HEK293 (cell line): ENCODE data around the gene SFXN1.

Experiments used
- CTCF ChIA-PET: fragments of 350-600 bp; formaldehyde crosslinking; extraction: SDS; loops from one replicate; lab custom pipeline; 2021; ENCODE audit warnings: antibody characterized with exemption; lab: Yijun Ruan, JAX
- POLR2A ChIA-PET: fragments of 300-600 bp; formaldehyde crosslinking; extraction: SDS; loops from one replicate; lab custom pipeline; 2020; ENCODE audit warnings: antibody characterized with exemption, inconsistent platforms; lab: Yijun Ruan, JAX
- H3K27ac ChIP-seq: fragments of 200-500 bp; sonication (Bioruptor generic); 2 replicates; pipeline ENCODE4 v1.5.1; 2014; ENCODE audit warnings: low read depth, low read length, control low read depth, inconsistent platforms; ENCODE audit errors: extremely low read depth
- H3K36me3 ChIP-seq, 2 experiments: fragments of 200-500 bp in 1 of 2; sonication (Bioruptor generic) in 1 of 2; 1 replicate in 1 of 2; 2 replicates in 1 of 2; pipeline ENCODE4 v1.5.1; 2014 to 2017; ENCODE audit warnings: inconsistent platforms in 2 of 2, low read length in 2 of 2; ENCODE audit not compliant: control insufficient read depth in 2 of 2, insufficient read depth in 1 of 2
- H3K4me1 ChIP-seq: fragments of 200-500 bp; sonication (Bioruptor generic); 2 replicates; pipeline ENCODE4 v1.5.1; 2014; ENCODE audit warnings: mild to moderate bottlenecking, low read length, inconsistent platforms; ENCODE audit not compliant: control insufficient read depth, insufficient read depth
- H3K4me3 ChIP-seq: 2 replicates; pipeline ENCODE4 v1.5.1; 2011; ENCODE audit warnings: low read depth, mild to moderate bottlenecking, control low read depth, low read length, moderate library complexity
- H3K9me3 ChIP-seq: fragments of 200-500 bp; sonication (Bioruptor generic); 2 replicates; pipeline ENCODE4 v1.5.1; 2014; ENCODE audit warnings: low read depth, low read length, inconsistent platforms; ENCODE audit not compliant: control insufficient read depth, insufficient read depth
- MEIS1 ChIP-seq: sonication (generic); formaldehyde crosslinking; IDR thresholded peaks from 2 replicates; pipeline ENCODE4 v1.8.1; 2022; ENCODE audit warnings: missing genetic modification reagents, mild to moderate bottlenecking, borderline replicate concordance
- SP7 ChIP-seq: fragments of 450-650 bp; formaldehyde crosslinking; IDR thresholded peaks from 2 replicates; pipeline ENCODE4 v1.5.1; 2016; ENCODE audit warnings: missing biosample characterization, missing genetic modification characterization
- ZFHX2 ChIP-seq: fragments of 450-650 bp; formaldehyde crosslinking; conservative IDR thresholded peaks from 2 replicates; pipeline ENCODE4 v1.5.1; 2016; ENCODE audit warnings: missing biosample characterization, missing genetic modification characterization
- ZFP41 ChIP-seq: fragments of 450-650 bp; formaldehyde crosslinking; IDR thresholded peaks from 2 replicates; pipeline ENCODE4 v1.5.1; 2016; ENCODE audit warnings: missing biosample characterization, missing genetic modification characterization, borderline replicate concordance
- ZNF140 ChIP-seq: fragments of 450-650 bp; formaldehyde crosslinking; IDR thresholded peaks from 2 replicates; pipeline ENCODE4 v1.5.1; 2016; ENCODE audit warnings: missing biosample characterization, missing genetic modification characterization
- ZNF157 ChIP-seq: fragments of 450-650 bp; formaldehyde crosslinking; IDR thresholded peaks from 2 replicates; pipeline ENCODE4 v1.5.1; 2016; ENCODE audit warnings: missing biosample characterization, missing genetic modification characterization
- ZNF2 ChIP-seq: fragments of 450-650 bp; formaldehyde crosslinking; IDR thresholded peaks from 2 replicates; pipeline ENCODE4 v1.5.1; 2016; ENCODE audit warnings: missing biosample characterization, missing genetic modification characterization
- ZNF610 ChIP-seq: fragments of 450-650 bp; formaldehyde crosslinking; IDR thresholded peaks from 2 replicates; pipeline ENCODE4 v1.5.1; 2016; ENCODE audit warnings: missing biosample characterization, missing genetic modification characterization, borderline replicate concordance
- ZNF677 ChIP-seq: fragments of 450-650 bp; IDR thresholded peaks from 2 replicates; pipeline ENCODE4 v1.5.0; 2018; ENCODE audit warnings: missing biosample characterization, mild to moderate bottlenecking, missing genetic modification characterization, moderate library complexity
- ZNF768 ChIP-seq: fragments of 450-650 bp; formaldehyde crosslinking; IDR thresholded peaks from 2 replicates; pipeline ENCODE4 v1.5.1; 2018; ENCODE audit warnings: missing biosample characterization, mild to moderate bottlenecking, missing genetic modification characterization
- ZNF792 ChIP-seq: fragments of 450-650 bp; formaldehyde crosslinking; IDR thresholded peaks from 2 replicates; pipeline ENCODE4 v1.5.1; 2016; ENCODE audit warnings: missing biosample characterization, missing genetic modification characterization
- TF ChIP-seq, protein P1 (sequence below): fragments of 450-650 bp; formaldehyde crosslinking; IDR thresholded peaks from 2 replicates; pipeline ENCODE4 v1.5.1; 2016; ENCODE audit warnings: missing biosample characterization, missing genetic modification characterization
- TF ChIP-seq, protein P2 (sequence below): fragments of 450-650 bp; formaldehyde crosslinking; conservative IDR thresholded peaks from 2 replicates; pipeline ENCODE4 v1.5.1; 2016; ENCODE audit warnings: low read depth, missing biosample characterization, missing genetic modification characterization
- TF ChIP-seq, protein P3 (sequence below): fragments of 450-650 bp; formaldehyde crosslinking; IDR thresholded peaks from 2 replicates; pipeline ENCODE4 v1.5.1; 2016; ENCODE audit warnings: missing biosample characterization, missing genetic modification characterization
- TF ChIP-seq, protein P4 (sequence below): fragments of 450-650 bp; formaldehyde crosslinking; IDR thresholded peaks from 2 replicates; pipeline ENCODE4 v1.5.1; 2016; ENCODE audit warnings: missing biosample characterization, missing genetic modification characterization
- TF ChIP-seq, protein P5 (sequence below): fragments of 450-650 bp; formaldehyde crosslinking; IDR thresholded peaks from 2 replicates; pipeline ENCODE4 v1.5.1; 2016; ENCODE audit warnings: missing biosample characterization, missing genetic modification characterization
- TF ChIP-seq, protein P6 (sequence below): fragments of 450-650 bp; formaldehyde crosslinking; IDR thresholded peaks from 2 replicates; pipeline ENCODE4 v1.5.1; 2016; ENCODE audit warnings: missing biosample characterization, missing genetic modification characterization, low read depth

The SFXN1 gene

DNA sequence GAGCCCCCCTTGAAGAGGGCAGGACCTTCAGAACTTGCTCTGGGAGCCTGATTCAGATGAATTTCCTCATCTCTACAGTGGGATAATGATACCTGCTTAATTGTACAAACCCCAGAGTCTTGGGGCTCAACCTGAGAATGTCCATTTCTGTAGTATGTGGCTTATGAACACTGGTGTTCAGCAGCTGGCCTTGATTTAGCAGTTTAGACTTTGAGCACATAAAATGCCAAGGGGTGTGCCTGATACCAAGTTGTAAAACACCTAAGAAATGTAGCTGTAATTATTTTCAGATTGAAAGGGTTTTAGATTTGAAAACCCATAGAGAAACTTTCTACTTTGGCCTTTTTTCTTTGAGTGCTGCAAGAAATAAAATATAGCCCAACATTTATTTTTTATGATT, 44.9 kb downstream of the SFXN1 start:
- TF ChIP-seq, protein P1, sequence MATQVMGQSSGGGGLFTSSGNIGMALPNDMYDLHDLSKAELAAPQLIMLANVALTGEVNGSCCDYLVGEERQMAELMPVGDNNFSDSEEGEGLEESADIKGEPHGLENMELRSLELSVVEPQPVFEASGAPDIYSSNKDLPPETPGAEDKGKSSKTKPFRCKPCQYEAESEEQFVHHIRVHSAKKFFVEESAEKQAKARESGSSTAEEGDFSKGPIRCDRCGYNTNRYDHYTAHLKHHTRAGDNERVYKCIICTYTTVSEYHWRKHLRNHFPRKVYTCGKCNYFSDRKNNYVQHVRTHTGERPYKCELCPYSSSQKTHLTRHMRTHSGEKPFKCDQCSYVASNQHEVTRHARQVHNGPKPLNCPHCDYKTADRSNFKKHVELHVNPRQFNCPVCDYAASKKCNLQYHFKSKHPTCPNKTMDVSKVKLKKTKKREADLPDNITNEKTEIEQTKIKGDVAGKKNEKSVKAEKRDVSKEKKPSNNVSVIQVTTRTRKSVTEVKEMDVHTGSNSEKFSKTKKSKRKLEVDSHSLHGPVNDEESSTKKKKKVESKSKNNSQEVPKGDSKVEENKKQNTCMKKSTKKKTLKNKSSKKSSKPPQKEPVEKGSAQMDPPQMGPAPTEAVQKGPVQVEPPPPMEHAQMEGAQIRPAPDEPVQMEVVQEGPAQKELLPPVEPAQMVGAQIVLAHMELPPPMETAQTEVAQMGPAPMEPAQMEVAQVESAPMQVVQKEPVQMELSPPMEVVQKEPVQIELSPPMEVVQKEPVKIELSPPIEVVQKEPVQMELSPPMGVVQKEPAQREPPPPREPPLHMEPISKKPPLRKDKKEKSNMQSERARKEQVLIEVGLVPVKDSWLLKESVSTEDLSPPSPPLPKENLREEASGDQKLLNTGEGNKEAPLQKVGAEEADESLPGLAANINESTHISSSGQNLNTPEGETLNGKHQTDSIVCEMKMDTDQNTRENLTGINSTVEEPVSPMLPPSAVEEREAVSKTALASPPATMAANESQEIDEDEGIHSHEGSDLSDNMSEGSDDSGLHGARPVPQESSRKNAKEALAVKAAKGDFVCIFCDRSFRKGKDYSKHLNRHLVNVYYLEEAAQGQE, result no peak
- TF ChIP-seq ZNF610 (tag by site-specific recombination) (no peak), ZFHX2 (tag by site-specific recombination) (no peak), ZNF157 (tag by site-specific recombination) (no peak), ZNF140 (no peak), ZNF2 (tag by site-specific recombination) (no peak)
- TF ChIP-seq, protein P2, sequence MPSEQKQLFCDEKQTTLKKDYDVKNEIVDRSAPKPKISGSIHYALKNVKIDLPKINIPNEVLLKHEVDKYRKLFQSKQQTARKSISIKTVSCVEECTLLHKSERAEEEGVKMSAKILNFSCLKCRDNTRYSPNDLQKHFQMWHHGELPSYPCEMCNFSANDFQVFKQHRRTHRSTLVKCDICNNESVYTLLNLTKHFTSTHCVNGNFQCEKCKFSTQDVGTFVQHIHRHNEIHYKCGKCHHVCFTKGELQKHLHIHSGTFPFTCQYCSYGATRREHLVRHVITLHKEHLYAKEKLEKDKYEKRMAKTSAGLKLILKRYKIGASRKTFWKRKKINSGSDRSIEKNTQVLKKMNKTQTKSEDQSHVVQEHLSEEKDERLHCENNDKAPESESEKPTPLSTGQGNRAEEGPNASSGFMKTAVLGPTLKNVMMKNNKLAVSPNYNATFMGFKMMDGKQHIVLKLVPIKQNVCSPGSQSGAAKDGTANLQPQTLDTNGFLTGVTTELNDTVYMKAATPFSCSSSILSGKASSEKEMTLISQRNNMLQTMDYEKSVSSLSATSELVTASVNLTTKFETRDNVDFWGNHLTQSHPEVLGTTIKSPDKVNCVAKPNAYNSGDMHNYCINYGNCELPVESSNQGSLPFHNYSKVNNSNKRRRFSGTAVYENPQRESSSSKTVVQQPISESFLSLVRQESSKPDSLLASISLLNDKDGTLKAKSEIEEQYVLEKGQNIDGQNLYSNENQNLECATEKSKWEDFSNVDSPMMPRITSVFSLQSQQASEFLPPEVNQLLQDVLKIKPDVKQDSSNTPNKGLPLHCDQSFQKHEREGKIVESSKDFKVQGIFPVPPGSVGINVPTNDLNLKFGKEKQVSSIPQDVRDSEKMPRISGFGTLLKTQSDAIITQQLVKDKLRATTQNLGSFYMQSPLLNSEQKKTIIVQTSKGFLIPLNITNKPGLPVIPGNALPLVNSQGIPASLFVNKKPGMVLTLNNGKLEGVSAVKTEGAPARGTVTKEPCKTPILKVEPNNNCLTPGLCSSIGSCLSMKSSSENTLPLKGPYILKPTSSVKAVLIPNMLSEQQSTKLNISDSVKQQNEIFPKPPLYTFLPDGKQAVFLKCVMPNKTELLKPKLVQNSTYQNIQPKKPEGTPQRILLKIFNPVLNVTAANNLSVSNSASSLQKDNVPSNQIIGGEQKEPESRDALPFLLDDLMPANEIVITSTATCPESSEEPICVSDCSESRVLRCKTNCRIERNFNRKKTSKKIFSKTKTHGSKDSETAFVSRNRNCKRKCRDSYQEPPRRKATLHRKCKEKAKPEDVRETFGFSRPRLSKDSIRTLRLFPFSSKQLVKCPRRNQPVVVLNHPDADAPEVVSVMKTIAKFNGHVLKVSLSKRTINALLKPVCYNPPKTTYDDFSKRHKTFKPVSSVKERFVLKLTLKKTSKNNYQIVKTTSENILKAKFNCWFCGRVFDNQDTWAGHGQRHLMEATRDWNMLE, result no peak
- TF ChIP-seq, protein P3, sequence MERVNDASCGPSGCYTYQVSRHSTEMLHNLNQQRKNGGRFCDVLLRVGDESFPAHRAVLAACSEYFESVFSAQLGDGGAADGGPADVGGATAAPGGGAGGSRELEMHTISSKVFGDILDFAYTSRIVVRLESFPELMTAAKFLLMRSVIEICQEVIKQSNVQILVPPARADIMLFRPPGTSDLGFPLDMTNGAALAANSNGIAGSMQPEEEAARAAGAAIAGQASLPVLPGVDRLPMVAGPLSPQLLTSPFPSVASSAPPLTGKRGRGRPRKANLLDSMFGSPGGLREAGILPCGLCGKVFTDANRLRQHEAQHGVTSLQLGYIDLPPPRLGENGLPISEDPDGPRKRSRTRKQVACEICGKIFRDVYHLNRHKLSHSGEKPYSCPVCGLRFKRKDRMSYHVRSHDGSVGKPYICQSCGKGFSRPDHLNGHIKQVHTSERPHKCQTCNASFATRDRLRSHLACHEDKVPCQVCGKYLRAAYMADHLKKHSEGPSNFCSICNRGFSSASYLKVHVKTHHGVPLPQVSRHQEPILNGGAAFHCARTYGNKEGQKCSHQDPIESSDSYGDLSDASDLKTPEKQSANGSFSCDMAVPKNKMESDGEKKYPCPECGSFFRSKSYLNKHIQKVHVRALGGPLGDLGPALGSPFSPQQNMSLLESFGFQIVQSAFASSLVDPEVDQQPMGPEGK (tag by site-specific recombination), result no peak
- TF ChIP-seq, protein P4, sequence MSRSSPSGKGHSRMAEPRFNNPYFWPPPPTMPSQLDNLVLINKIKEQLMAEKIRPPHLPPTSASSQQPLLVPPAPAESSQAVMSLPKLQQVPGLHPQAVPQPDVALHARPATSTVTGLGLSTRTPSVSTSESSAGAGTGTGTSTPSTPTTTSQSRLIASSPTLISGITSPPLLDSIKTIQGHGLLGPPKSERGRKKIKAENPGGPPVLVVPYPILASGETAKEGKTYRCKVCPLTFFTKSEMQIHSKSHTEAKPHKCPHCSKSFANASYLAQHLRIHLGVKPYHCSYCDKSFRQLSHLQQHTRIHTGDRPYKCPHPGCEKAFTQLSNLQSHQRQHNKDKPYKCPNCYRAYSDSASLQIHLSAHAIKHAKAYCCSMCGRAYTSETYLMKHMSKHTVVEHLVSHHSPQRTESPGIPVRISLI (tag by site-specific recombination), result no peak
- TF ChIP-seq, all 188 proteins: peak for 0
- CTCF ChIA-PET, result interaction anchor here (0.5 to 2.9 kb wide), 2 partner anchors 11 to 62 kb away, joined by 4 to 21 read pairs; no protein-coding TSS in a partner anchor
- Histone ChIP-seq H3K9me3 (no peaks in the 10 kb centered on the region), H3K4me3 (no peak overlapping the region), H3K27ac (no peak overlapping the region), H3K36me3 (peaks cover 63 to 83% of the 10 kb centered on the region in 2 experiments), H3K4me1 (no peaks in the 10 kb centered on the region)
- POLR2A ChIA-PET, result no interaction called here

DNA sequence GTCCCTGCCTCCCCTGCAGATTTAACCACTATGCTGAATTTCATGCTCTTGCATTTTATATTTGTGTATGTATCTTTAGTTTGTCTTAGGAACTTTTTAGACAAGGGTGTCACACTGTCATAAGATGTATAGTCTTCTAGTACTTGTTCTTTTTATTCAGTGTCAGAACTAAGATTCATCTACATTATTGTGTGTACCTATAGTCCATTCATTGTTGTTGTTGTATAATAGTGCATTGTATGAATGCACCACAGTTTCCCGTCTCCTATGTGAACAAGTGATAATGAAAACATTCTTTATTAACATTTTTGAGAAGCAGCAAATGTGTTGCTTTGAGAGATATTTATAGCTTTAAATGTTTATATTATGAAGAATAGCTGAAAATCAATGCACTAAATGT, 45.9 kb downstream of the SFXN1 start:
- no peaks in the 10 kb centered on the region for H3K4me1 ChIP-seq
- ChIA-PET POLR2A (no interaction called here), CTCF (interaction anchor here (2.9 kb wide), 1 partner anchor 10 kb away, joined by 21 read pairs; no protein-coding TSS in a partner anchor)
- H3K36me3 ChIP-seq, result peaks cover 69 to 81% of the 10 kb centered on the region in 2 experiments
- no peak overlapping the region for H3K27ac ChIP-seq
- no peaks in the 10 kb centered on the region for H3K9me3 ChIP-seq
- no peak overlapping the region for H3K4me3 ChIP-seq
- TF ChIP-seq ZNF792 (tag by site-specific recombination), result no peak
- TF ChIP-seq, protein P5, sequence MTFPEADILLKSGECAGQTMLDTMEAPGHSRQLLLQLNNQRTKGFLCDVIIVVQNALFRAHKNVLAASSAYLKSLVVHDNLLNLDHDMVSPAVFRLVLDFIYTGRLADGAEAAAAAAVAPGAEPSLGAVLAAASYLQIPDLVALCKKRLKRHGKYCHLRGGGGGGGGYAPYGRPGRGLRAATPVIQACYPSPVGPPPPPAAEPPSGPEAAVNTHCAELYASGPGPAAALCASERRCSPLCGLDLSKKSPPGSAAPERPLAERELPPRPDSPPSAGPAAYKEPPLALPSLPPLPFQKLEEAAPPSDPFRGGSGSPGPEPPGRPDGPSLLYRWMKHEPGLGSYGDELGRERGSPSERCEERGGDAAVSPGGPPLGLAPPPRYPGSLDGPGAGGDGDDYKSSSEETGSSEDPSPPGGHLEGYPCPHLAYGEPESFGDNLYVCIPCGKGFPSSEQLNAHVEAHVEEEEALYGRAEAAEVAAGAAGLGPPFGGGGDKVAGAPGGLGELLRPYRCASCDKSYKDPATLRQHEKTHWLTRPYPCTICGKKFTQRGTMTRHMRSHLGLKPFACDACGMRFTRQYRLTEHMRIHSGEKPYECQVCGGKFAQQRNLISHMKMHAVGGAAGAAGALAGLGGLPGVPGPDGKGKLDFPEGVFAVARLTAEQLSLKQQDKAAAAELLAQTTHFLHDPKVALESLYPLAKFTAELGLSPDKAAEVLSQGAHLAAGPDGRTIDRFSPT (tag by site-specific recombination), result no peak
- TF ChIP-seq MEIS1 (CRISPR knock-in tag), result no peak
- TF ChIP-seq, protein P4 (tag by site-specific recombination), result no peak
- no peak for TF ChIP-seq ZNF677
- TF ChIP-seq SP7 (tag by site-specific recombination), result no peak
- TF ChIP-seq, protein P6, sequence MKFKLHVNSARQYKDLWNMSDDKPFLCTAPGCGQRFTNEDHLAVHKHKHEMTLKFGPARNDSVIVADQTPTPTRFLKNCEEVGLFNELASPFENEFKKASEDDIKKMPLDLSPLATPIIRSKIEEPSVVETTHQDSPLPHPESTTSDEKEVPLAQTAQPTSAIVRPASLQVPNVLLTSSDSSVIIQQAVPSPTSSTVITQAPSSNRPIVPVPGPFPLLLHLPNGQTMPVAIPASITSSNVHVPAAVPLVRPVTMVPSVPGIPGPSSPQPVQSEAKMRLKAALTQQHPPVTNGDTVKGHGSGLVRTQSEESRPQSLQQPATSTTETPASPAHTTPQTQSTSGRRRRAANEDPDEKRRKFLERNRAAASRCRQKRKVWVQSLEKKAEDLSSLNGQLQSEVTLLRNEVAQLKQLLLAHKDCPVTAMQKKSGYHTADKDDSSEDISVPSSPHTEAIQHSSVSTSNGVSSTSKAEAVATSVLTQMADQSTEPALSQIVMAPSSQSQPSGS (tag by site-specific recombination), result no peak
- no peak for TF ChIP-seq ZNF768
- TF ChIP-seq ZFP41 (tag by site-specific recombination), result no peak
